ENCODE measurements around the gene ZNF487.

DNA sequence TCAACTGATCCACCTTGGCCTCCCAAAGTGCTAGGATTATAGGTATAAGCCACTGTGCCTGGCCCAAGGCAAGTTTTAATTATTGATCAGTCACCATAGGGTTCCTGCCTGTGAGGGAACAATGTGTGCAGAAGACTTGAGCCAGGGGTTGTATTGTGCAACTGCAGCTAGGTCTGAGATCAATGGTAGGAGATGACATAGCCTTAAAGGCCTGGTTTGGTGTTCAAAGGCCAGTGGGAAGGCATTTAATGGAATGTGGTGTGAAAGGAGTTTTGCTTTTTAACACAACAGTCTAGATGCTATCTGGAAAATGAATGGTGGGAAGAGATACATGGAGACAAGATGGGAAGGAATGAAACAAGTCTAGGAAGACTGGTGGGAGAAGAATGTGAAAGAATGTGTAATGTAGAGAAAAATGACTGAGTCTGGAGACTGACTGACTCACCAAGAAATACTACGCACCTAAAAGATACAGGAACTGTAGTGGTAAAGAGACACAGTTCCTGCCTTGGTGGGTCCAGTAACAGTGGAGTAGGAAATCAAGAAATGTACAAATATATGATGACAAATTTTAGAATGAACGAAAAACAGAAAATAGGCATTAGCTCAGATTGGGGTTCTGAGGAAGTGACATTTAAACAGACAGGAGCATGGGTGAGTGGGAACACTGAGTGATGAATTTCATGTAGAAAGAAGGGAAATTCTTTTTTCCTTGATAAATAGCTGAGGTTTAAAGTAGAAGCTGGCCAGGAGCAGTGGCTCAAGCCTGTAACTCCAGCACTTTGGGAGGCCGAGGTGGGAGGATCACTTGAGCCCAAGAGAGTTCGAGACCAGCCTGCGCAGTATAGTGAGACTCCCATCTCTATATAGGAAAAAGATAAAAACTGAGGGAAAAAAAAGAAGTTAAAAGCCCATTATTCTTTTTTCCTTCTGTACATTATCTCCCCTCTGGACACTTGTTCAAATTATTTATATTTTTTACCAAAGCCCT, 37.3 kb upstream of the ZNF487 start:
- TF ChIP-seq, protein P1, sequence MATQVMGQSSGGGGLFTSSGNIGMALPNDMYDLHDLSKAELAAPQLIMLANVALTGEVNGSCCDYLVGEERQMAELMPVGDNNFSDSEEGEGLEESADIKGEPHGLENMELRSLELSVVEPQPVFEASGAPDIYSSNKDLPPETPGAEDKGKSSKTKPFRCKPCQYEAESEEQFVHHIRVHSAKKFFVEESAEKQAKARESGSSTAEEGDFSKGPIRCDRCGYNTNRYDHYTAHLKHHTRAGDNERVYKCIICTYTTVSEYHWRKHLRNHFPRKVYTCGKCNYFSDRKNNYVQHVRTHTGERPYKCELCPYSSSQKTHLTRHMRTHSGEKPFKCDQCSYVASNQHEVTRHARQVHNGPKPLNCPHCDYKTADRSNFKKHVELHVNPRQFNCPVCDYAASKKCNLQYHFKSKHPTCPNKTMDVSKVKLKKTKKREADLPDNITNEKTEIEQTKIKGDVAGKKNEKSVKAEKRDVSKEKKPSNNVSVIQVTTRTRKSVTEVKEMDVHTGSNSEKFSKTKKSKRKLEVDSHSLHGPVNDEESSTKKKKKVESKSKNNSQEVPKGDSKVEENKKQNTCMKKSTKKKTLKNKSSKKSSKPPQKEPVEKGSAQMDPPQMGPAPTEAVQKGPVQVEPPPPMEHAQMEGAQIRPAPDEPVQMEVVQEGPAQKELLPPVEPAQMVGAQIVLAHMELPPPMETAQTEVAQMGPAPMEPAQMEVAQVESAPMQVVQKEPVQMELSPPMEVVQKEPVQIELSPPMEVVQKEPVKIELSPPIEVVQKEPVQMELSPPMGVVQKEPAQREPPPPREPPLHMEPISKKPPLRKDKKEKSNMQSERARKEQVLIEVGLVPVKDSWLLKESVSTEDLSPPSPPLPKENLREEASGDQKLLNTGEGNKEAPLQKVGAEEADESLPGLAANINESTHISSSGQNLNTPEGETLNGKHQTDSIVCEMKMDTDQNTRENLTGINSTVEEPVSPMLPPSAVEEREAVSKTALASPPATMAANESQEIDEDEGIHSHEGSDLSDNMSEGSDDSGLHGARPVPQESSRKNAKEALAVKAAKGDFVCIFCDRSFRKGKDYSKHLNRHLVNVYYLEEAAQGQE (IDR thresholded peaks at IDR 0.05; ENCODE audit: low read depth) = no peak
- peak; percentile 33; the same call in 1 of the 2 replicates for TF ChIP-seq CEBPB (IDR thresholded peaks at IDR 0.05)
- TF ChIP-seq EGR1 (IDR thresholded peaks at IDR 0.05) = no peak
- TF ChIP-seq YY1 (IDR thresholded peaks at IDR 0.05; ENCODE audit: low read depth) = no peak
- TF ChIP-seq, protein P2, sequence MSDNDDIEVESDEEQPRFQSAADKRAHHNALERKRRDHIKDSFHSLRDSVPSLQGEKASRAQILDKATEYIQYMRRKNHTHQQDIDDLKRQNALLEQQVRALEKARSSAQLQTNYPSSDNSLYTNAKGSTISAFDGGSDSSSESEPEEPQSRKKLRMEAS (IDR thresholded peaks at IDR 0.05) = no peak
